Psoas muscle (tissue), 8 donors: ENCODE results near the gene GC. TPM values are rescaled to one million over a fixed set of nuclear protein-coding genes. Genes with fewer than 3 reads are reported as not detected.

Source experiments
- ATAC-seq, 4 donors: fragments of 200-7000 bp; cut with Tn5 transposase; one replicate each; pipeline ENCODE4 v1.9.1; 2020; ENCODE audit warnings: moderate library complexity in 3 of 4, mild to moderate bottlenecking in 2 of 4
- DNase-seq, 2 donors: peaks; one replicate each; pipeline ENCODE4 v3.0.0-alpha.2; 2020
- H3K27ac ChIP-seq: fragments of 200-600 bp; one replicate; pipeline ENCODE4 v1.8.0; 2022
- H3K27me3 ChIP-seq, 3 donors: fragments of 200-600 bp in 1 of 3; one replicate each; pipeline versions ENCODE4 v1.6.1 to v1.8.0; 2013 to 2022; ENCODE audit warnings: low read length in 2 of 3, mild to moderate bottlenecking in 2 of 3, moderate library complexity in 1 of 3; ENCODE audit not compliant: insufficient read depth in 3 of 3
- H3K36me3 ChIP-seq, 2 donors: fragments of 200-600 bp in 1 of 2; one replicate each; pipeline versions ENCODE4 v1.6.1 to v1.8.0; 2013 to 2022; ENCODE audit warnings: low read depth in 1 of 2, mild to moderate bottlenecking in 1 of 2, moderate library complexity in 1 of 2; ENCODE audit not compliant: insufficient read depth in 1 of 2
- H3K4me1 ChIP-seq: fragments of 200-600 bp; one replicate; pipeline ENCODE4 v1.8.0; 2022
- H3K4me3 ChIP-seq: fragments of 200-600 bp; one replicate; pipeline ENCODE4 v1.8.0; 2022; ENCODE audit warnings: mild to moderate bottlenecking
- H3K9me3 ChIP-seq: fragments of 200-600 bp; one replicate; pipeline ENCODE4 v1.8.0; 2022
- CTCF ChIP-seq: fragments of 200-600 bp; IDR thresholded peaks from one replicate; pipeline ENCODE4 v1.8.0; 2022; ENCODE audit warnings: antibody characterized with exemption
- WGBS, 3 donors: extraction: QIAGEN DNeasy Blood & Tissue Kit; methylation state at CpG; one replicate each; pipeline versions ENCODE4 v1.1.6 to v1.1.7; 2013; 5-methylcytosine and 5-hydroxymethylcytosine counted together
- intact Hi-C, 2 donors: fragments of 100-400 bp; cut with DNase I; formaldehyde crosslinking; loops; one replicate each; pipeline versions ENCODE4 v1.11.0 to v1.14.2; 2022
- long read RNA-seq, 2 donors: library from polyadenylated mRNA; unstranded; transcript quantifications; one replicate each; pipeline ENCODE4 v2.0.0, GENCODE V29; 2021
- polyA plus RNA-seq, 3 donors: library from polyadenylated mRNA; stranded (reverse); fragments of 200-250 nt; gene quantifications; one replicate each; pipeline ENCODE4 v1.2.3, GENCODE V29; 2013
- total RNA-seq, 4 donors: library from RNA; stranded (reverse); fragmentation: NEBNext Ultra II Directional in 2 of 4; extraction: Animal tissue kit (Norgen Biotek cat#: 25700) in 2 of 4; gene quantifications; one replicate each; pipeline versions ENCODE4 v1.2.1 to v1.2.4, GENCODE V29; 2021 to 2023
- donor health status: healthy with polysubstance abuse.
- donor health status: DM: no; HTN: no; CAD: no; lungs with moderate emphysema.
- donor health status: Bipolar disorder and iron deficiency.
- donor health status: healthy.
- donor health status: DM: yes; HTN: yes; CAD: no.
- donor health status: DM: no; HTN: no; CAD: no.
- donor health status: DM: no; HTN: no; CAD: no.
- donor health status: DM: yes; HTN: yes; CAD: no.

The GC gene
- under 1 TPM in 2 of 4 donors, not detected in 2; 0.18 to 0.30 TPM for total RNA-seq
- polyA plus RNA-seq: not detected
- long read RNA-seq, donor 1: 0 reads
- long read RNA-seq, donor 2: 0 reads

DNA sequence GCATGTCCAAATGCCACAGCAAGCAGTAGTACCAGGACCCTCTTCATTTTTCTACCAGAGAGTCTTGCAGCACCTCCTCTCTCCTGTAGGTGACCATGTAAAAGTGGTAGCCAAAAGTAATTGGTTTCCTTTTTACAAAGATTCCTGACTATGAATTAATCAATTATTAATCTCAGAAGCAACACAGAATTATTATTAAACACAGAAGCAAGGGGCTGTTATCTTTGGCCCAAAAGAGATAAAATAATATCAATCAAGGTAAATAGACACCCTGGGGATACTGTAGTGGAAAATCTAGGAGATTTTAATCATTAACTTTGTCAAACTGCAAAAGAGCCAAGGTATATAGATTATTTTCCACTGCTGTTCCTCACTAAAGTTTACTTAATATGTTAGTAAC lies at the start of gene GC:
Gene GC (minus strand): TSS at position 108 of the 400 bp plus-strand sequence. CDS start 61 bp downstream, at position 47.
- H3K36me3 ChIP-seq: no peaks in the 10 kb centered on the region
- H3K9me3 ChIP-seq: no peaks in the 10 kb centered on the region
- no peak within 1 kb of the TSS for H3K4me3 ChIP-seq
- no peak for TF ChIP-seq CTCF
- no peak for ATAC-seq
- no peaks in the 10 kb centered on the region for H3K4me1 ChIP-seq
- H3K27ac ChIP-seq: no peak within 1 kb of the TSS
- intact Hi-C loops: no loop called here
- DNase-seq: no peak
- H3K27me3 ChIP-seq: no peaks in the 10 kb centered on the region

- Histone ChIP-seq H3K36me3 (no peaks in the 10 kb centered on the region), H3K27me3 (no peaks in the 10 kb centered on the region), H3K4me3 (no peak overlapping the region), H3K9me3 (no peaks in the 10 kb centered on the region), H3K27ac (no peak overlapping the region), H3K4me1 (no peaks in the 10 kb centered on the region)
- ATAC-seq (no peak), DNase-seq (no peak)
- TF ChIP-seq CTCF: no peak
- 63 to 81% (median 71%) methylated on average over 10 of the region's 10 CpGs for WGBS, 3 donors
- intact Hi-C loops: no loop called here
These were observed 49.5 kb upstream of the GC start for GRCh38 chr4:71833232-71833900.

DNA sequence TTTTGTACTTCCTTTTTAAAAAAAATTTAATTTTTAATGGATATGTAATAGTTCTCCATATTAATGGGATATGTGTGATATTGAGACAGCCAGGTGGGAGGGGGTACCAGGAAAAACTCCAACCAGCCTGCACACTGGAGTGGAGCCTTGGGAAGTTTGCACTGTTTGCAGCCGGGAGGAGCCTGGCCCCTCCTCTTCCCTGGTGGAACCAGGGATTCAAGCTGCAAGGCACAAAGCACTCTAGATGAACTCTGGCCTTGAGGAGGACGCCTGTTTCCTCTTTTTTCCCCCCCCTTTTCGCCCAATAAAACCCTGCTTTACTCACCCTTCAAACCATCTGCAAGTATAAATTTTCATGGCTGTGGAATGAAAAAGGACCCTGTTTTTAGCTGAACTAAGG lies 48.2 kb upstream of the GC start:
- ATAC-seq (no peak), DNase-seq (no peak)
- Histone ChIP-seq H3K36me3 (no peaks in the 10 kb centered on the region), H3K27ac (no peak overlapping the region), H3K27me3 (no peaks in the 10 kb centered on the region), H3K4me3 (no peak overlapping the region), H3K9me3 (no peaks in the 10 kb centered on the region), H3K4me1 (no peaks in the 10 kb centered on the region)
- intact Hi-C loops: no loop called here
- TF ChIP-seq CTCF: no peak
- WGBS, 3 donors: 20 to 33% (median 23%) methylated on average over 3 of the region's 3 CpGs

DNA sequence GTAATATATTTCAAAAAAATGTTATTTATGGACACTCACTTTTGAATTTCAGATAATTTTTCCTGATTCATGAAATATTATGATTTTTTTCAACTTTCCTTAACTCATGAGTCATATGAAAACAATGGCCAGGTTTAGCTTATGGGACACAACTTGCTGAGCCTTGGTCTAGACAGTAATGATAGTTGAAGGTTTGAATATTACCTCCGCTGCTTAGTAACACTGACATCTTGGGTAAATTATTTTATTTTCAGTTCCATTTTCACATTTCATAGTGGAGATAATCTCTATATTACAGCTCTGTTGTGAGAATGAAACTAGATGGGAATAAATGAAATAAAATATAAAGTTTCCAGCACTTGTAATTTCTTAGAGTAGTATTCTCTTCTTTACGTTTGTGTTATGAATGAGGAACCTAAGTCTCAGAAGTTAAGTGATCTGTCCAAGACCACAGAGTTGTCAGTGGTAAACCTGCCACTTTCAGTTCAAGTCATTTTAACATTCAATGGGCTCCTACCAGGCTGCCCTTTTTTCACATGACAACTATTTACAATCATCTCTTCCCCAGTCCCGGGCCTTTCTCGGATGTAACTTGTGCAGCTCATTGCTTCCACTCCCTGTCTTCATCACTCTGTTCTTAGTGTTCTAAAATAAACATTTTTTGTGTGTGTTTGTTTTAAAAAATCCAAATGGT lies 46.8 kb upstream of the GC start:
- TF ChIP-seq CTCF: no peak
- intact Hi-C loops: no loop called here
- H3K36me3 ChIP-seq: no peaks in the 10 kb centered on the region
- DNase-seq (no peak), ATAC-seq (no peak)
- no peak overlapping the region for H3K27ac ChIP-seq
- no peaks in the 10 kb centered on the region for H3K4me1 ChIP-seq
- WGBS, 3 donors: 68 to 72% (median 70%) methylated on average over 4 of the region's 4 CpGs
- no peak overlapping the region for H3K4me3 ChIP-seq
- no peaks in the 10 kb centered on the region for H3K27me3 ChIP-seq
- no peaks in the 10 kb centered on the region for H3K9me3 ChIP-seq
